ENCODE data around the gene KLK1. TPM values are rescaled to one million over a fixed set of nuclear protein-coding genes. Genes with fewer than 3 reads are reported as not detected.

Gene KLK1
- total RNA-seq, 4 donors from 2014 or later: 0.68 TPM; not detected in 3

GRCh38 chr19:50827476-50827875 lies 3.9 kb upstream of the KLK1 start:
- no peak for TF ChIP-seq CTCF (IDR thresholded peaks at IDR 0.05; ENCODE audit: low read depth)

GRCh38 chr19:50826492-50827240 lies 3.1 kb upstream of the KLK1 start:
- no peak for TF ChIP-seq CTCF (IDR thresholded peaks at IDR 0.05; ENCODE audit: low read depth)

GRCh38 chr19:50822661-50823208 lies 852 bp downstream of the KLK1 start:
- TF ChIP-seq CTCF (IDR thresholded peaks at IDR 0.05; ENCODE audit: low read depth): no peak

GRCh38 chr19:50821622-50822021 lies 2.0 kb downstream of the KLK1 start:
- no peak for TF ChIP-seq CTCF (IDR thresholded peaks at IDR 0.05; ENCODE audit: low read depth)

- no peak for TF ChIP-seq CTCF (IDR thresholded peaks at IDR 0.05; ENCODE audit: low read depth)
Measured at GRCh38 chr19:50821248-50821612, 2.4 kb downstream of the KLK1 start.

- no peak for TF ChIP-seq CTCF (IDR thresholded peaks at IDR 0.05; ENCODE audit: low read depth)
Measured at GRCh38 chr19:50820549-50821247, 2.9 kb downstream of the KLK1 start.

- TF ChIP-seq CTCF (IDR thresholded peaks at IDR 0.05; ENCODE audit: low read depth): no peak
Measured at GRCh38 chr19:50820086-50820485, 3.5 kb downstream of the KLK1 start.

Data from subcutaneous adipose tissue (tissue), 4 donors.